ENCODE data around the gene HID1. TPM values are rescaled to one million over a fixed set of nuclear protein-coding genes. Genes with fewer than 3 reads are reported as not detected.
A peak's percentile ranks its signal among the peaks of the same experiment; 100 is the strongest.

Gene HID1, protein sequence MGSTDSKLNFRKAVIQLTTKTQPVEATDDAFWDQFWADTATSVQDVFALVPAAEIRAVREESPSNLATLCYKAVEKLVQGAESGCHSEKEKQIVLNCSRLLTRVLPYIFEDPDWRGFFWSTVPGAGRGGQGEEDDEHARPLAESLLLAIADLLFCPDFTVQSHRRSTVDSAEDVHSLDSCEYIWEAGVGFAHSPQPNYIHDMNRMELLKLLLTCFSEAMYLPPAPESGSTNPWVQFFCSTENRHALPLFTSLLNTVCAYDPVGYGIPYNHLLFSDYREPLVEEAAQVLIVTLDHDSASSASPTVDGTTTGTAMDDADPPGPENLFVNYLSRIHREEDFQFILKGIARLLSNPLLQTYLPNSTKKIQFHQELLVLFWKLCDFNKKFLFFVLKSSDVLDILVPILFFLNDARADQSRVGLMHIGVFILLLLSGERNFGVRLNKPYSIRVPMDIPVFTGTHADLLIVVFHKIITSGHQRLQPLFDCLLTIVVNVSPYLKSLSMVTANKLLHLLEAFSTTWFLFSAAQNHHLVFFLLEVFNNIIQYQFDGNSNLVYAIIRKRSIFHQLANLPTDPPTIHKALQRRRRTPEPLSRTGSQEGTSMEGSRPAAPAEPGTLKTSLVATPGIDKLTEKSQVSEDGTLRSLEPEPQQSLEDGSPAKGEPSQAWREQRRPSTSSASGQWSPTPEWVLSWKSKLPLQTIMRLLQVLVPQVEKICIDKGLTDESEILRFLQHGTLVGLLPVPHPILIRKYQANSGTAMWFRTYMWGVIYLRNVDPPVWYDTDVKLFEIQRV
- total RNA-seq (1.7 and 3.9 TPM in 2 replicates), polyA plus RNA-seq (4.0 and 6.3 TPM in 2 replicates), polyA minus RNA-seq (2.6 and 6.9 TPM in 2 replicates)
- total RNA-seq (2013), result 0.72 TPM

- H4K20me1 ChIP-seq (ENCODE audit: control insufficient read depth, insufficient read depth, low read length, poor library complexity, severe bottlenecking), result no peaks in the 10 kb centered on the region
- TF ChIP-seq, protein P1, sequence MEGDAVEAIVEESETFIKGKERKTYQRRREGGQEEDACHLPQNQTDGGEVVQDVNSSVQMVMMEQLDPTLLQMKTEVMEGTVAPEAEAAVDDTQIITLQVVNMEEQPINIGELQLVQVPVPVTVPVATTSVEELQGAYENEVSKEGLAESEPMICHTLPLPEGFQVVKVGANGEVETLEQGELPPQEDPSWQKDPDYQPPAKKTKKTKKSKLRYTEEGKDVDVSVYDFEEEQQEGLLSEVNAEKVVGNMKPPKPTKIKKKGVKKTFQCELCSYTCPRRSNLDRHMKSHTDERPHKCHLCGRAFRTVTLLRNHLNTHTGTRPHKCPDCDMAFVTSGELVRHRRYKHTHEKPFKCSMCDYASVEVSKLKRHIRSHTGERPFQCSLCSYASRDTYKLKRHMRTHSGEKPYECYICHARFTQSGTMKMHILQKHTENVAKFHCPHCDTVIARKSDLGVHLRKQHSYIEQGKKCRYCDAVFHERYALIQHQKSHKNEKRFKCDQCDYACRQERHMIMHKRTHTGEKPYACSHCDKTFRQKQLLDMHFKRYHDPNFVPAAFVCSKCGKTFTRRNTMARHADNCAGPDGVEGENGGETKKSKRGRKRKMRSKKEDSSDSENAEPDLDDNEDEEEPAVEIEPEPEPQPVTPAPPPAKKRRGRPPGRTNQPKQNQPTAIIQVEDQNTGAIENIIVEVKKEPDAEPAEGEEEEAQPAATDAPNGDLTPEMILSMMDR (IDR thresholded peaks at IDR 0.05), result no peak
- no peak for TF ChIP-seq EZH2 (IDR thresholded peaks at IDR 0.05; ENCODE audit: borderline replicate concordance, insufficient read depth, low read depth, low read length, poor library complexity, severe bottlenecking)
- H3K9ac ChIP-seq (ENCODE audit: low read length), result peak within 1 kb of the TSS; percentile 68
- H3K9me3 ChIP-seq (ENCODE audit: control extremely low read depth in 1 of 3, control insufficient read depth in 2 of 3, insufficient read depth in 1 of 3, low read length in 2 of 3), result peaks cover 0 to 6% (median 0%) of the 10 kb centered on the region in 3 donors
- Mint-ChIP-seq H3K4me1 (peaks cover 9% of the 10 kb centered on the region), H3K27ac (peak within 1 kb of the TSS; percentile 46), H3K27me3 (peaks cover 24% of the 10 kb centered on the region), H3K9me3 (ENCODE audit: insufficient read depth) (no peaks in the 10 kb centered on the region), H3K4me3 (peak within 1 kb of the TSS; percentile 86)
- peak within 1 kb of the TSS; percentile 84 for H2AFZ ChIP-seq (ENCODE audit: insufficient read depth, low read depth, low read length, poor library complexity, severe bottlenecking)
- no peak within 1 kb of the TSS for H3K27ac ChIP-seq (ENCODE audit: low read length in 2 of 2)
- intact Hi-C loops (cut with micrococcal nuclease), result loop anchor here (1.0 kb wide), 2 partner anchors 15 to 40 kb away; partner anchors contain the start of genes CDR2L and MRPL58
- H3K79me2 ChIP-seq (ENCODE audit: control insufficient read depth, insufficient read depth, low read length), result no peaks in the 10 kb centered on the region
- ChIA-PET CTCF (interaction anchor here (0.8 to 7.7 kb wide), 6 partner anchors 10 to 229 kb away, joined by 3 to 67 read pairs (median 11); partner anchors contain the start of genes MRPL58 and NT5C), POLR2A (interaction anchor here (0.5 to 1.1 kb wide), 7 partner anchors 9 to 229 kb away, joined by 3 to 5 read pairs (median 4); partner anchors contain the start of genes CDR2L and MRPL58)
- peak within 1 kb of the TSS; percentile 92 for H3K4me2 ChIP-seq (replicated peaks; ENCODE audit: low read depth, low read length, poor library complexity, severe bottlenecking)
- H3K27me3 ChIP-seq (replicated peaks in 1 of 4; ENCODE audit: control extremely low read depth in 1 of 4, control insufficient read depth in 3 of 4, insufficient read depth in 4 of 4, low read length in 3 of 4), result peaks cover 0 to 48% (median 12%) of the 10 kb centered on the region in 4 experiments
- peak; percentile 84 for DNase-seq
- peak; percentile 93 for ATAC-seq (ENCODE audit: low read depth)
- H3K36me3 ChIP-seq (replicated peaks in 1 of 2; ENCODE audit: control extremely low read depth in 1 of 2, control insufficient read depth in 1 of 2, extremely low read depth in 1 of 2, insufficient read depth in 2 of 2, low read length in 1 of 2), result no peaks in the 10 kb centered on the region
- WGBS (ENCODE audit: insufficient coverage), result 3% methylated on average over 83 of the region's 95 CpGs
- peaks cover 13 to 16% of the 10 kb centered on the region in 2 donors for H3K4me1 ChIP-seq (ENCODE audit: control insufficient read depth in 2 of 2, insufficient read depth in 2 of 2, low read length in 2 of 2)
- peak within 1 kb of the TSS in 4 of 5 experiments; percentile 42 to 66 (median 57) for H3K4me3 ChIP-seq (ENCODE audit: control extremely low read depth in 1 of 5, extremely low read depth in 1 of 5, insufficient read depth in 1 of 5, low read depth in 2 of 5, low read length in 4 of 5)
These were observed at the start of gene HID1 for GRCh38 chr17:74972107-74972972. TSS of gene HID1 (minus strand) at chr17:74972759. CDS start at chr17:74972656, 103 bp downstream.

Data from B cell (primary cell).